Measurements from ENCODE around the gene TTC6.

DNA sequence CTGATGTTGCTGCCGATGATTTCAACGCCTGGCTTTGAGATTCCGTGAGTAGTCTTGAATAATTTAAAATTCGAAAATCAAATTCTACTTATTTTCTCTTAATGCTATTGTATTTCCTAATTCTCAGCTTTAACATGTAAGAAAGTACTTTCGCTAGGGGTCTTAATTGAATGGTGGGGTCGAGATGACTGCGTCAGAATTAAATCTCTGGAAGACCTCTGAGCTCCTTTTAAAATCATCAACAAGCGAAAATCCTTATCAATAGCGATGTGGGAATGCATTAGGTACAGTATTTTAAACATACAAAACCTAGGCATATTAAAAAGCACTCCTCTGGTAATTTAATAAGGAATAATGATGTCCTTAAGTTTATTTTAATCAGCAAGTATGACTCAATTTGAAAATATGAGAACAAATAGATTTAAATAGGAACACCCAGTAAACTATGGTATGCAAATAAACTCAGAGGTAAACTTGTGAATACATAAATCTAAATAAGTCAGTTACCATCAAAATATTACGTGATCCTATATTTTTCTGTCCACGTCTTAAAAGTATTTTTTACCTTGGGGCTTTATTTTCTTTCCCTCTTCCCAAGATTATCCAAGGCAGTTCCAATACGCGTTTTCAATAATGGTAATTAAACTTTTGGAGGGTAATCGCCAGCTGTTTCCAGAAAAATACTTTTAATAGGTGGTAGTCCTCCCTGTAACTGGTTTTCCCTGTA lies 1.8 kb upstream of the TTC6 start:
- TF ChIP-seq, protein P1, sequence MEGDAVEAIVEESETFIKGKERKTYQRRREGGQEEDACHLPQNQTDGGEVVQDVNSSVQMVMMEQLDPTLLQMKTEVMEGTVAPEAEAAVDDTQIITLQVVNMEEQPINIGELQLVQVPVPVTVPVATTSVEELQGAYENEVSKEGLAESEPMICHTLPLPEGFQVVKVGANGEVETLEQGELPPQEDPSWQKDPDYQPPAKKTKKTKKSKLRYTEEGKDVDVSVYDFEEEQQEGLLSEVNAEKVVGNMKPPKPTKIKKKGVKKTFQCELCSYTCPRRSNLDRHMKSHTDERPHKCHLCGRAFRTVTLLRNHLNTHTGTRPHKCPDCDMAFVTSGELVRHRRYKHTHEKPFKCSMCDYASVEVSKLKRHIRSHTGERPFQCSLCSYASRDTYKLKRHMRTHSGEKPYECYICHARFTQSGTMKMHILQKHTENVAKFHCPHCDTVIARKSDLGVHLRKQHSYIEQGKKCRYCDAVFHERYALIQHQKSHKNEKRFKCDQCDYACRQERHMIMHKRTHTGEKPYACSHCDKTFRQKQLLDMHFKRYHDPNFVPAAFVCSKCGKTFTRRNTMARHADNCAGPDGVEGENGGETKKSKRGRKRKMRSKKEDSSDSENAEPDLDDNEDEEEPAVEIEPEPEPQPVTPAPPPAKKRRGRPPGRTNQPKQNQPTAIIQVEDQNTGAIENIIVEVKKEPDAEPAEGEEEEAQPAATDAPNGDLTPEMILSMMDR (conservative IDR thresholded peaks at IDR 0.05; ENCODE audit: low read depth, low read length) = no peak
- TF ChIP-seq EZH2 (IDR thresholded peaks at IDR 0.05; ENCODE audit: borderline replicate concordance, low read depth, low read length, poor library complexity, severe bottlenecking) = no peak

All from A673 (cell line).